Tibial artery (tissue), 4 donors: ENCODE measurements around the gene ERN2.
"Not testable (repeated sequence)": the region's sequence is repeated elsewhere in the genome, so short reads cannot be mapped to it uniquely, and the experiment has no call there.

ENCODE experiments used
- DNase-seq, 2 donors: peaks; one replicate each; pipeline ENCODE4 v3.0.0-alpha.2; 2019
- H3K27ac ChIP-seq, 2 donors: fragments of 200-600 bp; sonication (generic) in 1 of 2; 1 replicate in 1 of 2; 2 replicates in 1 of 2; pipeline ENCODE4 v1.5.1; 2018 to 2019; ENCODE audit warnings: mild to moderate bottlenecking in 1 of 2
- H3K27me3 ChIP-seq, 2 donors: fragments of 200-600 bp; sonication (generic) in 1 of 2; one replicate each; pipeline versions ENCODE4 v1.5.1 to v1.6.0; 2016 to 2019
- H3K36me3 ChIP-seq, 3 donors: fragments of 200-600 bp; sonication (generic) in 2 of 3; one replicate each; pipeline ENCODE4 v1.5.1; 2016 to 2019; ENCODE audit warnings: mild to moderate bottlenecking in 2 of 3
- H3K4me1 ChIP-seq, 4 donors: fragments of 200-600 bp; sonication (generic) in 2 of 4; 1 replicate in 3 of 4; 2 replicates in 1 of 4; pipeline ENCODE4 v1.5.1; 2016 to 2019
- H3K4me3 ChIP-seq, 2 donors: fragments of 200-600 bp; sonication (generic) in 1 of 2; 1 replicate in 1 of 2; 2 replicates in 1 of 2; pipeline ENCODE4 v1.5.1; 2018 to 2019; ENCODE audit warnings: mild to moderate bottlenecking in 2 of 2
- H3K9me3 ChIP-seq, 3 donors: fragments of 200-600 bp; sonication (generic) in 1 of 3; one replicate each; pipeline ENCODE4 v1.5.1; 2016 to 2019
- CTCF ChIP-seq, 2 experiments: fragments of 200-600 bp in 1 of 2; fragments of 450-650 bp in 1 of 2; IDR thresholded peaks; one replicate each; pipeline ENCODE4 v1.5.1; 2017 to 2019; ENCODE audit warnings: antibody characterized with exemption in 2 of 2, mild to moderate bottlenecking in 1 of 2, moderate library complexity in 1 of 2
- intact Hi-C: fragments of 100-400 bp; cut with DNase I; formaldehyde crosslinking; loops from one replicate; pipeline ENCODE4 v1.15.0; 2023; ENCODE audit warnings: low total_unique reads

ERN2 gene

DNA sequence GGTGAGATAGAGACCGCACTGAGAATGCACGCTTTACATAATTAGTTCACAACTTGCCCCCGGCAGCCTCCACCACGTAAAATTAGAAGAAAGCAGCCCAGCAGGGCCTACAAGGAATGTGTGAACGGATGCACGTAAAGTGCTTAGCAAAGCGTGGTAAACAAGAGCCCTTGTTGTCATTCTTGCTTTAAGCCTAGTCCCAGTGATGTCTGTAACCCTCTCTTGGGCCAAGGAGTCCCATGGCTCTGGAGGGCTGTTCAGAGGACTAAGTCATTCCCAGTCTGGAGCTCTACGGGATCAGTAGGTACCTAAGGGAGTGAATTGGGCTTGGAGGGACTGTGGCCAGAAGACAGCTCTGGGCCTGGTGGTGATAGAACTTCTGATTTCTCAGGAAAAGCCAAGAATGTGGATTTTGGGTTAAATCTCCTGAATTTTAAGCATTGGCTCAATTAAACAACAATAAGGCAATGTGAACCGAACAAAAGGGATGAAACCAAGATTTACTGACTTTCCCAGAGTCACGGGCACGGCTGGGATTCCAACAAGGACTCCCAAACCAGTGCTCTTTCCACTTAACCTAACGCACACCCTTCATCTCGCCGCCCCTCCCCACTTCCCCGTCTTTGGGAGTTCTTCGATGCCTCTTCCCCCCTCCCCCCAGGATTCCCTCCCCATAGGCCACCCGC, 41.0 kb upstream of the ERN2 start:
- DNase-seq, result no peak
- H3K36me3 ChIP-seq, result no peaks in the 10 kb centered on the region
- no peak overlapping the region for H3K27ac ChIP-seq
- TF ChIP-seq CTCF (IDR thresholded peaks at IDR 0.05), result no peak
- no peak overlapping the region for H3K4me3 ChIP-seq
- H3K9me3 ChIP-seq, result no peaks in the 10 kb centered on the region
- H3K4me1 ChIP-seq, result peaks cover 0 to 13% (median 8%) of the 10 kb centered on the region in 4 donors
- peaks cover 0 to 41% of the 10 kb centered on the region in 2 donors for H3K27me3 ChIP-seq
- intact Hi-C loops, result no loop called here

DNA sequence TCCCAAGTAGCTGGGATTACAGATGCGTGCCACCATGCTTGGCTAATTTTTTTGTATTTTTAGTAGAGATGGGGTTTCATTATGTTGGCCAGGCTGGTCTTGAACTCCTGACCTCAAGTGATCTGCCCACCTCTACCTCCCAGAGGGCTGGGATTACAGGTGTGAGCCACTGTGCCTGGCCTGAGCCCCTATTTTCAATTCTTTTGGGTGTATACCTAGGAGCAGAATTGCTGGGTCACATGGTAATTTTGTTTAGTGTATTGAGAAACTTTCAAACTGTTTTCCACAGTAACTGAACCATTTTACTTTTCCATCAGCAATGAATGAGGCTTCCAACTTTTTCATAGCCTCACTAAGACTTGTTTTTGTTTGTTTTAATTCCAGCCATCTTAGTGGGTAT, 38.0 kb upstream of the ERN2 start:
- intact Hi-C loops, result not testable (repeated sequence)
- H3K4me1 ChIP-seq, result peaks cover 0 to 13% (median 8%) of the 10 kb centered on the region in 4 donors

DNA sequence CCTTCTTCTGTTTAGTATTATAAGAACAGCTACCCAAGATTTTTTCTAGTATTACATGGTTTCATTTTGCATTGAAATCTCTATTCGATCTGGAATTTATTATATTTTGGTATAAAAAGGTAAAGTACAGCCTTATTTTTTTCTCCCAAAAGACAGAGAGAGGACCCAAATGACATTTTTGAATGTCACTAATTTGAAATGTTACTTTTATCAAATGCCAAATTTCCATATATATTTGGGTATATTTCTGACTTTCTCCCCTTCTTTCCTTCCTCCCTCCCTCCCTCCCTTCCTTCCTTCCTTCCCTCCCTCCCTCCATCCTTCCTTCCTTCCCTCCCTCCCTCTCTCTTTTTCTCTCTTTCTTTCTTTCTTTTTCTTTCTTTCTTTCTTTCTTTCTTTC, 35.6 kb upstream of the ERN2 start:
- intact Hi-C loops, result no loop called here
- H3K27ac ChIP-seq, result no peak overlapping the region
- TF ChIP-seq CTCF (IDR thresholded peaks at IDR 0.05), result no peak
- H3K9me3 ChIP-seq, result peaks cover 0 to 5% (median 0%) of the 10 kb centered on the region in 3 donors
- no peaks in the 10 kb centered on the region for H3K4me1 ChIP-seq
- peaks cover 0 to 6% of the 10 kb centered on the region in 2 donors for H3K27me3 ChIP-seq
- H3K4me3 ChIP-seq, result no peak overlapping the region
- no peak for DNase-seq
- H3K36me3 ChIP-seq, result no peaks in the 10 kb centered on the region

More for the DNA sequence above, 38.0 kb upstream of the ERN2 start:
- not testable (repeated sequence) for H3K27ac ChIP-seq, H3K36me3 ChIP-seq, DNase-seq, H3K9me3 ChIP-seq, H3K4me3 ChIP-seq
- H3K27me3 ChIP-seq, result peaks cover 0 to 24% of the 10 kb centered on the region in 2 donors

DNA sequence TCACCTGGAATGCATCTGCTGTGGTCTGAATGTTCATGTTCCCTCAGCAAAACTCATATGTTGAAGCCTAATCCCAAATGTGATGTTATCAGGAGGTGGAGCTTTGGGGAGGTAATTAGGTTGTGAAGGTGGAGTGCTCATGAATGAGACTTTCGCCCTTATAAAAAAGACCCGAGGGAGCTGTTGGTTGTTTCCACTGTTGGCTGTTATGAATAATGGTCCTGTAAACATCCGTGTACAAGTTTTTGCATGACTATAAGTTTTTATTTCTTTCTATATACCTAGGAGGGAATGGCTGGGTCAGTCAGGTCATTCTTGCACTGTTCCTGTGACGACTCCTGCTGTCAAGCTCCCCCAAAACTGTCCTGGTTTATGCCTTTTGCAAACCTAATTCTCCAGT, 32.2 kb upstream of the ERN2 start:
- intact Hi-C loops, result no loop called here
- TF ChIP-seq CTCF (IDR thresholded peaks at IDR 0.05), result no peak
- Histone ChIP-seq H3K27me3 (peaks cover 0 to 6% of the 10 kb centered on the region in 2 donors), H3K27ac (no peak overlapping the region), H3K4me3 (no peak overlapping the region), H3K4me1 (no peaks in the 10 kb centered on the region), H3K9me3 (peaks cover 0 to 5% (median 0%) of the 10 kb centered on the region in 3 donors), H3K36me3 (no peaks in the 10 kb centered on the region)
- no peak for DNase-seq

- no peaks in the 10 kb centered on the region for H3K36me3 ChIP-seq
- intact Hi-C loops, result no loop called here
- no peaks in the 10 kb centered on the region for H3K4me1 ChIP-seq
- peaks cover 0 to 5% (median 0%) of the 10 kb centered on the region in 3 donors for H3K9me3 ChIP-seq
- peaks cover 0 to 9% of the 10 kb centered on the region in 2 donors for H3K27me3 ChIP-seq
- no peak overlapping the region for H3K4me3 ChIP-seq
- no peak for DNase-seq
- TF ChIP-seq CTCF (IDR thresholded peaks at IDR 0.05), result no peak
- H3K27ac ChIP-seq, result no peak overlapping the region
Observed at GRCh38 chr16:23742766-23743165, 29.7 kb upstream of the ERN2 start.

GRCh38 chr16:23741675-23742303, 28.8 kb upstream of the ERN2 start:
- no peak for DNase-seq
- TF ChIP-seq CTCF (IDR thresholded peaks at IDR 0.05), result no peak
- intact Hi-C loops, result no loop called here
- H3K27me3 ChIP-seq, result peaks cover 0 to 12% of the 10 kb centered on the region in 2 donors
- H3K4me1 ChIP-seq, result no peaks in the 10 kb centered on the region
- no peak overlapping the region for H3K4me3 ChIP-seq
- H3K9me3 ChIP-seq, result peaks cover 0 to 5% (median 0%) of the 10 kb centered on the region in 3 donors
- H3K27ac ChIP-seq, result no peak overlapping the region
- H3K36me3 ChIP-seq, result no peaks in the 10 kb centered on the region
